GM12891 (cell line): Measurements from ENCODE around the gene MSI2.
A peak's percentile ranks its signal among the peaks of the same experiment; 100 is the strongest.

ENCODE experiments used
- DNase-seq: peaks from one replicate; pipeline ENCODE4 v3.0.0; 2011; ENCODE audit warnings: low spot score; ENCODE audit not compliant: insufficient read length
- FAIRE-seq: peaks from 2 replicates; lab custom pipeline; 2011; peaks lifted over from hg19 to GRCh38; lab: Jason Lieb, UNC
- PAX5 ChIP-seq: IDR thresholded peaks from 2 replicates; pipeline ENCODE4 v1.6.1; 2011; ENCODE audit warnings: low read length, moderate library complexity, mild to moderate bottlenecking; ENCODE audit not compliant: insufficient read depth, severe bottlenecking
- POLR2A ChIP-seq: IDR thresholded peaks from 2 replicates; pipeline ENCODE4 v1.6.1; 2011; ENCODE audit warnings: low read depth, low read length, control low read depth
- POLR2AphosphoS5 ChIP-seq: IDR thresholded peaks from 2 replicates; pipeline ENCODE4 v1.6.1; 2011; ENCODE audit warnings: low read depth, low read length, control low read depth
- POU2F2 ChIP-seq: IDR thresholded peaks from 2 replicates; pipeline ENCODE4 v1.6.1; 2011; ENCODE audit warnings: low read depth, mild to moderate bottlenecking, control low read depth, low read length, moderate library complexity
- SPI1 ChIP-seq: IDR thresholded peaks from 2 replicates; pipeline ENCODE4 v1.6.1; 2011; ENCODE audit warnings: low read depth, low read length, control low read depth
- TAF1 ChIP-seq: IDR thresholded peaks from 2 replicates; pipeline ENCODE4 v1.6.1; 2011; ENCODE audit warnings: low read depth, low read length, control low read depth

Gene MSI2

GRCh38 chr17:57453841-57454425, 197.6 kb downstream of the MSI2 start:
- no peak for TF ChIP-seq PAX5
- no peak for TF ChIP-seq POLR2AphosphoS5
- no peak for TF ChIP-seq POU2F2
- no peak for TF ChIP-seq TAF1
- TF ChIP-seq SPI1: no peak
- no peak for TF ChIP-seq POLR2A
- no peak for DNase-seq
- no peak for FAIRE-seq

DNA sequence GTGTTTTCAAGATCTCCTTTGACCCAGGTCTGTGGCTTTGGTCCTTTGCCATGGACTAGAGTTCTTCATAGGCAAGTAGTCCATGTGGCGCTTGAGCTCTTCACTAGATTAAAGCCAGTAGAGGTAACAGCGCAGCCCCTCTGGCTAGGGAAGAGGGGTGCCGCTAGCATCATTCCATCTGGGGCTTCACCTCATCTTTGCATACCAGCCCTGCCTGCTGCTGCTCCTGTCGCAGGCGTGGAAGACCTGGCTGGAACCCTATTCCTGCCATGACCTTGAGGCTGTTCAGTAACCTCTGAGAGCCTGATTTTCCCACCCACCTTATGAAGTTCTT, 198.4 kb downstream of the MSI2 start:
- no peak for FAIRE-seq
- TF ChIP-seq POLR2A (no peak), POU2F2 (no peak), POLR2AphosphoS5 (no peak), PAX5 (no peak), SPI1 (no peak), TAF1 (no peak)
- DNase-seq: no peak

GRCh38 chr17:57455063-57455914, 199.0 kb downstream of the MSI2 start:
- DNase-seq (peak; percentile 48), FAIRE-seq (peak; percentile 82)
- peak; percentile 33; the same call in 1 of the 2 replicates for TF ChIP-seq TAF1
- peak; percentile 24; the same call in 1 of the 2 replicates for TF ChIP-seq POLR2AphosphoS5
- peak; percentile 98 for TF ChIP-seq POU2F2
- TF ChIP-seq SPI1: no peak; the same call in 1 of the 2 replicates
- peak; percentile 59 for TF ChIP-seq PAX5
- no peak; the same call in 1 of the 2 replicates for TF ChIP-seq POLR2A

DNA sequence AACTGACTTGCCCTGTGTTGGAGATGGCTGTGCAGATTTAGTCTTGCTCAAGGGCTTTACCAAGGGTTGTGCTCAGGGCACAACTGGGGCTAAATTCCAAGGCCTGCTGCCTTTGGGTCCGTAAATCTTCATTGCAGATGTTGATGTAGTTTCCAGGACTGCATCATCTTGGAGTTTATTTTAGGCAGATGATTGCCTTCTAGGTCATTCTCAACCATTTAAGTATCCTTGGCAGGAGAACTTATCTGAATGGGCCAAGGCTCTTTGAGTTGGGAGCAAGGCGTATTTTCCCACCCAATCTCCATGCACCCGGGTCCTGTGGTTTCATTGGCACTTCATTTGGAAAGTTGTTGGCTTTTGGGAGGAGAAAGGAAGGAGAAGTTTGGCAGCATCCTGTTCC, 200.3 kb downstream of the MSI2 start:
- no peak for DNase-seq
- TF ChIP-seq PAX5: no peak
- TF ChIP-seq POLR2AphosphoS5: no peak
- TF ChIP-seq POLR2A: no peak
- TF ChIP-seq SPI1: no peak
- no peak for TF ChIP-seq POU2F2
- TF ChIP-seq TAF1: no peak
- no peak for FAIRE-seq

- no peak for FAIRE-seq
- TF ChIP-seq PAX5: no peak
- TF ChIP-seq POLR2AphosphoS5: no peak
- TF ChIP-seq POLR2A: no peak
- no peak for TF ChIP-seq POU2F2
- no peak for DNase-seq
Observed at GRCh38 chr17:57457188-57457587, 200.9 kb downstream of the MSI2 start.

DNA sequence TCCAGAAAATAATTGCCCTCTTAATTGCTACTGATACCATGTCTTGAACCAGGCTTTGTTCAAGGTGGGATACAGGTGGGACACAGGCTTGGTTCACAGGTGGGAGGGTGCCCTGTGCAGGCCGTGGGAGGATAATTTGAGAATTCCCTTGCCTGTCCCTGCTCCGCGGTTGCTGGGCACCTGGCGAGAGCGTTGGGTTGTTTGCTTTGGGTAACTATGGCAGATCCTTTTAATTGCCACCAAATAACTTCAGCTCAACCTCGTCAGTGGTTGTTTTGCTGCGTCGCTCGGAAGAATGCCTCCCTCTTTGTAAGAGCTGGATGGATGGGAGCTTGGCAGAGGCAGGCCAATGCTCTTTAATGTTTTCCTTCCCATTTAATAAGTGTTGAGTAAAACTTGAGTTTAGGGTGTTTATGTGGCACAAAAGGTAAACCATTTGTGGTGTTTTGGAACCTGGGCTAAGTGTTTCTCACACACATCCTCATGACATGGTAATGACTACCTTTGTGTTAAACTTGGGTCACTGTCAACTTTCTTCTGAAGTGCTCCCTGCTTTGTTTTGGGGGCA, 202.5 kb downstream of the MSI2 start:
- FAIRE-seq: no peak
- DNase-seq: no peak
- TF ChIP-seq PAX5 (no peak), TAF1 (no peak), SPI1 (no peak), POLR2AphosphoS5 (no peak), POLR2A (no peak), POU2F2 (no peak)

DNA sequence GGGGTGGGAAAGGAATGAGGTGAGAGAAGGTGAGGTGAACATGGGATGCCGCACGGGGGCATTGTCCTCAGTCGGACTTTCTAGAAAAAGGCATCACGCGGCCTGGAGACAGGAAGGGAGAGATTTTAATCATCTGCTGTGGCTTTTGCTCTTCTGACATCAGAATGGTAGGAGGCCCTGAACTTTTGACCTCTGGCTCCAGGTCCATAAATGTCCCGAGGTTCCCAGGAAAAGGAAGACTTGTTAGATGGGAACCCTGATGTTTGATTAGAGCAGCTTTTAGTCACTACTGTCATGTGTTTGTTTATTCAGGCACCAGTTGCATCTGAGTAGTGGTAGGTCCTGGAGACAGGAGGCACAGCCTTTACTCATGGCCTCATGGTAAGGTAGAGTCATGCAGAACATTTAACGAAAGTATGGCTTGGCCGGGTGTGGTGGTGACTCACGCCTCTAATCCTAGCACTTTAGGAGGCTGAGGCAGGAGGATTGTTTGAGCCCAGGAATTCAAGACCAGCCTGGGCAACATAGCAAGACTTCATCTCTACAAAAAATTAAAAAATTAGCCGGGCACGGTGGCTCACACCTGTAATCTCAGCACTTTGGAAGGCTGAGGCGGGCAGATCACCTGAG, 203.1 kb downstream of the MSI2 start:
- DNase-seq (no peak), FAIRE-seq (no peak)

GRCh38 chr17:57461082-57461481, 204.8 kb downstream of the MSI2 start:
- TF ChIP-seq POU2F2: no peak
- no peak for TF ChIP-seq TAF1
- no peak for TF ChIP-seq POLR2A
- TF ChIP-seq PAX5: no peak
- TF ChIP-seq POLR2AphosphoS5: no peak
- no peak for TF ChIP-seq SPI1
- FAIRE-seq (no peak), DNase-seq (no peak)

More for the DNA sequence above, 203.1 kb downstream of the MSI2 start:
- TF ChIP-seq TAF1 (no peak), SPI1 (no peak), POLR2A (no peak), POLR2AphosphoS5 (no peak), POU2F2 (no peak), PAX5 (no peak)

DNA sequence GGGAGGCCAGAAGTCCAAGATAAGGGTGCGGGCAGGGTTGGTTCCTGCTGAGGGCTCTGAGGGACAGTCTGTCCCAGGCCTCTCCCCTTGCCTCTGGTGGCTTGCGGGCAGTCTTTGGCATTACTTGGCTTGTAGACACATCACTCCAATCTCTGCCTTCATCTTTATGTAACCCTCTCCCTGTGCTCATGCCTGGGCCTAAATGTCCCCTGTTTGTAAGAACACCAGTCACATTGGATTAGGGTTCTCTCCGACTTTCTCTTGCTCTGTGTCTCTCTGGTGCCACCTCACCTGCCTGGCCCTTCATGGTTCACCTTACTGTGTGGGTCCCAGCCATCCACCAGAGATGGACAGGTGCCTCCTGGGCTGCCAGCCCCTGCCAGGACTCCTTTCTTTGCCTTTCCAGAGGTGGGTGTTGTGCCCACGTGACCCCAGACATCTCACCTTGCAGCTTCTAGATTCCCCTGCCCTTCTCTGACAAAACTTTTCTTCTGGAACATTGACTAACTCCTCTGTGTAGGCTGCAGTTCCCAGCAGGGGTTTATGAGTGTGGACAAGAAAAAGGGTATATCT, 205.8 kb downstream of the MSI2 start:
- peak; percentile 75 for FAIRE-seq
- DNase-seq: no peak
- TF ChIP-seq POU2F2 (no peak), POLR2A (peak; percentile 12), SPI1 (no peak), POLR2AphosphoS5 (no peak), PAX5 (no peak), TAF1 (no peak)
